HG02970 (cell line): Measurements from ENCODE around the gene LLGL2.

Experiments
- ATAC-seq: cut with Tn5 transposase; IDR thresholded peaks from one replicate; pipeline ENCODE4 v1.9.1; 2021; ENCODE audit warnings: mild to moderate bottlenecking, moderate library complexity, moderate number of reproducible peaks; ENCODE audit not compliant: unreplicated experiment, low FRiP score

The LLGL2 gene

GRCh38 chr17:75491680-75492079 lies 33.8 kb upstream of the LLGL2 start:
- ATAC-seq: no peak

GRCh38 chr17:75492555-75493168 lies 32.8 kb upstream of the LLGL2 start:
- no peak for ATAC-seq

- no peak for ATAC-seq
Observed at GRCh38 chr17:75493476-75494129, 31.9 kb upstream of the LLGL2 start.

- no peak for ATAC-seq
Observed at GRCh38 chr17:75494326-75494877, 31.1 kb upstream of the LLGL2 start.

- no peak for ATAC-seq
Observed at GRCh38 chr17:75496005-75496404, 29.5 kb upstream of the LLGL2 start.

GRCh38 chr17:75498039-75498725 lies 27.3 kb upstream of the LLGL2 start:
- no peak for ATAC-seq

GRCh38 chr17:75498726-75499213 lies 26.7 kb upstream of the LLGL2 start:
- ATAC-seq: no peak

- no peak for ATAC-seq
Observed at GRCh38 chr17:75499313-75500022, 26.0 kb upstream of the LLGL2 start.

- ATAC-seq: no peak
Observed at GRCh38 chr17:75500419-75501216, 24.9 kb upstream of the LLGL2 start.

- ATAC-seq: no peak
Observed at GRCh38 chr17:75501378-75502071, 24.0 kb upstream of the LLGL2 start.

- ATAC-seq: no peak
Observed at GRCh38 chr17:75502072-75502720, 23.3 kb upstream of the LLGL2 start.

- ATAC-seq: no peak
Observed at GRCh38 chr17:75502721-75503329, 22.7 kb upstream of the LLGL2 start.

GRCh38 chr17:75503337-75503950 lies 22.1 kb upstream of the LLGL2 start:
- ATAC-seq: no peak

GRCh38 chr17:75503976-75504346 lies 21.5 kb upstream of the LLGL2 start:
- ATAC-seq: no peak

- no peak for ATAC-seq
Observed at GRCh38 chr17:75504347-75505151, 20.9 kb upstream of the LLGL2 start.

- ATAC-seq: no peak
Observed at GRCh38 chr17:75505152-75505409, 20.4 kb upstream of the LLGL2 start.

GRCh38 chr17:75505640-75506039 lies 19.9 kb upstream of the LLGL2 start:
- ATAC-seq: no peak

- no peak for ATAC-seq
Observed at GRCh38 chr17:75506134-75506533, 19.4 kb upstream of the LLGL2 start.
